AG09309 (cell line): Measurements from ENCODE around the gene IFIH1.

Experiments used
- DNase-seq: peaks from one replicate; pipeline ENCODE4 v3.0.0-alpha.2; 2010; ENCODE audit warnings: low read depth
- H3K4me3 ChIP-seq: 2 replicates; pipeline ENCODE4 v1.5.1; 2011; ENCODE audit warnings: mild to moderate bottlenecking, low read depth, low read length, moderate library complexity; ENCODE audit not compliant: control insufficient read depth
- TF ChIP-seq, protein P1 (sequence below): IDR thresholded peaks from 2 replicates; pipeline ENCODE4 v1.5.1; 2011; ENCODE audit warnings: mild to moderate bottlenecking, low read depth, low read length, inconsistent platforms; ENCODE audit not compliant: insufficient read depth, control insufficient read depth; ENCODE audit errors: missing control alignments

Gene IFIH1

DNA sequence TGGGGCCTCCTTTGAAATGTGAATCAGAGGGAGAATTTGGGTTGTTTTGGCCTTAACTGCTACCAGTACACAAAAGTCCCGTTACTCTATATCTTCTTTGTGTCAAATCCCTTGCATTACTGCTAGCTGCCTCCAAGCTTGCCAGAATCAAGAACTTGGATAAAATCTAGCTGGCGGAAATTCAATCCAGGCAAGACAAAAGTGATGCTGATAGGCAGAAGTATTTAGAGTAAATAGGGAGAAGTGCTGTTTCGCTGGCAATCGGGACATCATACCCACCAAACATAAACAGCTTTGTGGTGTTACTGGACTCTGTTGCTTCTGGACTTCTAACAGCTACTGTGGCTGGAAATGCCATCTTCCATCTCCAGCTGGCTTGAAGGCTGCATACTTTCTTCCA lies 2.5 kb downstream of the IFIH1 start:
- TF ChIP-seq, protein P1, sequence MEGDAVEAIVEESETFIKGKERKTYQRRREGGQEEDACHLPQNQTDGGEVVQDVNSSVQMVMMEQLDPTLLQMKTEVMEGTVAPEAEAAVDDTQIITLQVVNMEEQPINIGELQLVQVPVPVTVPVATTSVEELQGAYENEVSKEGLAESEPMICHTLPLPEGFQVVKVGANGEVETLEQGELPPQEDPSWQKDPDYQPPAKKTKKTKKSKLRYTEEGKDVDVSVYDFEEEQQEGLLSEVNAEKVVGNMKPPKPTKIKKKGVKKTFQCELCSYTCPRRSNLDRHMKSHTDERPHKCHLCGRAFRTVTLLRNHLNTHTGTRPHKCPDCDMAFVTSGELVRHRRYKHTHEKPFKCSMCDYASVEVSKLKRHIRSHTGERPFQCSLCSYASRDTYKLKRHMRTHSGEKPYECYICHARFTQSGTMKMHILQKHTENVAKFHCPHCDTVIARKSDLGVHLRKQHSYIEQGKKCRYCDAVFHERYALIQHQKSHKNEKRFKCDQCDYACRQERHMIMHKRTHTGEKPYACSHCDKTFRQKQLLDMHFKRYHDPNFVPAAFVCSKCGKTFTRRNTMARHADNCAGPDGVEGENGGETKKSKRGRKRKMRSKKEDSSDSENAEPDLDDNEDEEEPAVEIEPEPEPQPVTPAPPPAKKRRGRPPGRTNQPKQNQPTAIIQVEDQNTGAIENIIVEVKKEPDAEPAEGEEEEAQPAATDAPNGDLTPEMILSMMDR, result no peak
- H3K4me3 ChIP-seq, result no peak overlapping the region

DNA sequence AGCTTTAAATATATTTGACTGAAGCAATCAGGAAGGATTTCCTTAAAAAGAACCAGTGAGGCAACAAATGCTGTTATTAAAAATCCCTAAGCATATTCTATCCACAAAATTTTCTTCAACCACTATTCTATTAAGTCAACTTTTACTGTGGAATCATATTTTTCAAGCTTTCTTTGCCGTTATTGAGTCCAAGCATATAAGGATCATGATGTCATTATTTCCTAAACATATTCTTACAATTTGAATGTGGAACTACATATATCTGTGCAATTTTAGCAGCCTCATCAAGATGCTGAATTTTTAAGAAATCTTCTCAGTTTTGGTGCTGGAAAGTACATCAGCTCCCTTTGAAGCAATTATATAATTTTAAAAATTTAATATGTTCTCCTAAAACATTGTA lies 5.6 kb downstream of the IFIH1 start:
- no peak for DNase-seq
- TF ChIP-seq, protein P1, result no peak
- H3K4me3 ChIP-seq, result no peak overlapping the region

More for the DNA sequence above, 2.5 kb downstream of the IFIH1 start:
- DNase-seq, result no peak

DNA sequence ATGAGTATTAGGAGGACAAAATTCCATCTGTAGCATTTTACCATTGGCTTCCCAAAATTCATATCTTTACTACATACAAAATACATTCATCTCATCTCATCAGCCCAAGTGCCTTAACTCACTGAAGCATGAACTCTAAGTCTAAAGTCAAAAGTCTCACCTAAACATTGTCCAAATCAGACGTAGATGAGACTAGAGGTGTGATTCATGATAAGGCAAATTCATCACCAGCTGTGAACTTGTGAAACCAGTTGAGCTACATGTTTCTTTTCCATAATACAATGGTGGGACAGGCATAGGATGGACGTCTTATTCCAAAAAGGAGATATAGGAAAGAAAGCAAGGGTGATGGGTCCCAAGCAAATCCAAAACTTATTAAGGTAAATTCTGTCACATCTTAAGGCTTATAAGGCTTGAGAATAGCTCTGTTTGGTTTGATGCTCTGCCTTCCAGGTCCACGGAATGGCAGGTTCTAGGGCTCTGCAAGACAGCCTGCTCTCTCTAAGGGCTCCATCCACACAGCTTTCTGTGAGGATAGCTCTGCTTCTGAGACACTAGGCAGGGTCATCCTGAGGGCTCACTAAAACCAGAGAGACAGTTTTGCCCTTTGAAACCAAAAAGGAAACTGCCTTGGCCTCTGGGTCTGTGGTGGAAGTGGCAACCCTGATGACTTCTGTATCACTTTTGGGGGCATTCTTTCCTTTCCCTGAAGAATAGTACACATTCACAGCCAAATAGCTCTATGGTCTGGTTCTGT lies 9.6 kb downstream of the IFIH1 start:
- H3K4me3 ChIP-seq, result no peak overlapping the region
- TF ChIP-seq, protein P1, result no peak
- no peak for DNase-seq

DNA sequence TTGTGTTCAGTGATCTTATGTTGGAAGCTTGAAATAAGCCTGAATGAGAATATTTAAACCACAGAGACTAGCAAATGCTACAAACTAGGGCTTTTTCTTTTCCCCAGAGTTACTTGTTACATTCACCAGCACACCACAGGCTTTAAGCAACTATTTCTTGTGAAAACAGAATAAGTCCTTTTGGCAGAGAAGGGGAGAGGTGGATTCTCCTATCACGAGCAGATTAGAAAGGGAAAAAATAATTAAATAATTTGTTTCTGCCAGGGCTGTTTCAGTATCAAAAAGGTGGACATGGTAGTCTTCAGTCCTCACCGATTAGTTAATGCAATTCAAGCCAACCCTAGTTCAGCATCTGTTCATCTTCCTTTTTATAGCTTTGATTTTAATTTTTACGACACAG lies 12.6 kb downstream of the IFIH1 start:
- no peak for DNase-seq
- no peak overlapping the region for H3K4me3 ChIP-seq
- TF ChIP-seq, protein P1, result no peak

DNA sequence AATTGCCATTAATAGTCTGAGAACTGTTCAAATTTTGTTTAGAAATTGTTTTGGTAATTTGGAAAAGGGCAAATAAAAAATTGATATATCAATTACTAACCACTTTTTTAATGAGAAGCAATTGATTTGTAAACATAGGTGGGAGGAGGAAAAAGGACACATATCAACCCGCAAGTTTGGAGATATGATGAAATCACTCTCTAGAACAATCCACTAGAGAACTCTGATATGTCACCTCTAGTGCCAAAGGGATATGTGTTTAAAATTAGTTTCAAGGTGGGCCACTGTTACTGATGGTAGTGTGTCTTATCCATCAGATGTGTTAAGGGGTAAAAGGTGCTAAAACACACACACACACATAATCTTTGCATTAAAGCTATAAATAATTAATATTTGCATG lies 16.6 kb downstream of the IFIH1 start:
- H3K4me3 ChIP-seq, result no peak overlapping the region
- TF ChIP-seq, protein P1, result no peak
- no peak for DNase-seq

DNA sequence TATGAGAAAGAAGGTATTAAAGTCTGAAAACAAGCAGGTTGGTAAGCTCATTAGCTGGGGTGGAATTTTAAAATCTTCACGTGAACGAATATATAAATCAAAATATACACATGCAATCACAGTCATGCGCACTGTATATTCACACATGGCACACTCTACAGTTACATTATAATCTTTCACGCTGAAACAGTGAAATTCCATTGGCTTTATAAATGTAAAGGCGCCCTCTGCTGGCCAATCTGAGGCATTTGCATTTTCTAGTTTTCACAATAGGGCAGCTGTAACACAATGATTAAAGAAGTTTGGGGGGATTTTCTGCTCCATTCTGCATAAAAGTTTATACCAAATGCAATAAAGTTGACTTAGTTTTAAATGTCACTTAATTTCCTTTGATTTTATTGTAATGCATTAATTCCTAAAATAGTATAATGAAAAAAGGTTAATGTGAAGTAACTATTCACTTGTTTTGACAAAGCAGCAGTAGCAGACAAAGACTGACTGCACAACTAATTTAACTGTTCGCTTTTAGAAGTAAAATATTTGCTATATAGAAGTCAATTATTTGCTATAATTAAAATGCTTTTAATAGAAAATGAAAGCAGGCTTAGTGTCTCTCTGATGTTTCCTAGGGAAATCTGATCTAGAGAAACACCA lies 17.2 kb downstream of the IFIH1 start:
- DNase-seq, result no peak
- H3K4me3 ChIP-seq, result no peak overlapping the region
- TF ChIP-seq, protein P1, result peak; percentile 73
